HG03460 (cell line): ENCODE data around the gene PPP1R3D.
"Not testable (repeated sequence)": the region's sequence is repeated elsewhere in the genome, so short reads cannot be mapped to it uniquely, and the experiment has no call there.

Source experiments
- ATAC-seq: cut with Tn5 transposase; IDR thresholded peaks from one replicate; pipeline ENCODE4 v1.9.1; 2021; ENCODE audit not compliant: unreplicated experiment

PPP1R3D gene

DNA sequence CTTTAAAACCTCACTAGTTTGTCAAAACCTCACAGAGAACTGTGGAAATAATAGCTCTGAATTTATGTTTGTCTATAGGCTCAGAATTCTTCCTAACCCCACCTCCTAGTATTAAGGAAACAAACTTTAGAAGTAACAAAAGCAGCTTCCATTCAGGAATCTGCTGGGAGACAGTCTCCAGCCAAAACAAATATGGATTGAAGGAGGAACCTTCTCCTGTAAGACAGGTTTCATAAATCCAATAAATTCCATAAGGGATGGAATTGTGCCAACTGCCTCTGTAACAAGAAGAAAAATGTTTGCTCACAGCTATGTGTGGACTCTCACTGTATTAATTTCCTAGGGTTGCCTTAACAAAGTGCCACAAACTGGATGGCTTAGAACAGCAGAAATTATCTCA is 14.2 kb downstream of the PPP1R3D start:
- no peak for ATAC-seq

DNA sequence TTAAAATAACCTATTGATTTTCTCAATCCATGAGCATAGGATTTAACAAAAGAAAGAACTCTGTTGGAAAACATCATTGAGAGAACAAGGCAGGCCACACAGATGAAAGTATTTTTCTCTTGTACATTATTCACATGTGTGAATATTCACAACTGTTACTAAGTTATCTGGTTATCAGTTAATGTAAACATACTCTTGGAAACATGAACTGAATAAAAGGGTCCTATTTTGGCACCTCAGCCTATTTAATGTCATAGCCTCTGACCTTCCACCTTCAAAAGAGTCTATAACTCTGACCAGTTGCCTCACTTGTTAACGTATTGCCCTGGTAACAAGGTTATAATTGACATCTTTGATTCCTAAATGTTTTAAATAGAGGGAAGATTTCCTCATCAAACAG is 14.7 kb downstream of the PPP1R3D start:
- no peak for ATAC-seq

DNA sequence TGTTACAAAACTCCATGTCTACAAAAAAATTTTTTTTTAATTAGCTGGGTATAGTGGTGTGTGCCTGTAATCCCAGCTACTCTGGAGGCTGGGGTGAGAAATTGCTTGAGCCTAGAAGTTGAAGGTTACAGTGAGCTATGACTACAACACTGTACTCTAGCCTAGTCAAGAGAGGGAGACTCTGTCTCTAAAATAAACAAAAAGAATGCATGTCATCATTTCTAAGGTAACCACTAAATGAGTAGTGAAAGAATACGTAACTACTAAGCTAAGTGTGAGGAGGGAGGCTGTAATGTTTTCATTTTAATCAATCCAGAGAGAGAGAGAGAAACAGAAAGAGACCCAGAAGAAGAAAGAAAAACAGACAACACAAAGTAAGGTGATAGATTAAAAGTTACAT is 16.6 kb downstream of the PPP1R3D start:
- no peak for ATAC-seq

DNA sequence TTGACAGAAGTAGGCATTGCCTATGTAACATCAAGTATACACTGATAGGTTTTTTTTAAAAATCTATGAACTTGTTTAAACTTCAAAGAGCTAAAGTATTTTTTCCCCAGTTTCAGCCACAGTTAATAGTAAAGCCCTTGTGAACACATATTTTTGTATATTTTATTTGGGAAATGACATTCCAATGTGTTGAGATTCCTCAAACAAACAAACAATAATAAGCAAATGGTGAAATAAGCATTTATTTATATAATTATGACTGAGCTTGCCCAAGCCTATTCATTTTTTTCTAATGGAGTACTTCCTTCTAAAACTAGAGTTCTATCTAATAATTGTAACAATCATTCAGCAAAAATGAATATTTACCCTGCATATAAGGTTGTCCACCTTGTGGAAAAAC is 19.2 kb downstream of the PPP1R3D start:
- no peak for ATAC-seq

DNA sequence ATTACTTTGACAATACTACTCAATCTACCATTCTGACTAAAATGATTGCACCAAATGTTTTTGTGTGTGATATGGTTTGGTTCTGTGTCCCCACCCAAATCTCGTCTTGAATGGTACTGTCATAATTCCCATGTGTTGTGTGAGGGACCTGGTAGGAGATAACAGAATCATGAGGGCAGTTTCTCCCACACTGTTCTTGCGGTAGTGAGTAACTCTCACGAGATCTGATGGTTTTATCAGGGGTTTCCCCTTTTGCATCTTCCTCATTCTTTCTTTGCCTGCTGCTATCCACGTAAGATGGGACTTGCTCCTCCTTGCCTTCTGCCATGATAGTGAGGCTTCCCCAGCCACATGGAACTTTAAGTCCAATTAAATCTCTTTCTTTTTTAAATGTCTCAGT is 27.5 kb downstream of the PPP1R3D start:
- no peak for ATAC-seq

DNA sequence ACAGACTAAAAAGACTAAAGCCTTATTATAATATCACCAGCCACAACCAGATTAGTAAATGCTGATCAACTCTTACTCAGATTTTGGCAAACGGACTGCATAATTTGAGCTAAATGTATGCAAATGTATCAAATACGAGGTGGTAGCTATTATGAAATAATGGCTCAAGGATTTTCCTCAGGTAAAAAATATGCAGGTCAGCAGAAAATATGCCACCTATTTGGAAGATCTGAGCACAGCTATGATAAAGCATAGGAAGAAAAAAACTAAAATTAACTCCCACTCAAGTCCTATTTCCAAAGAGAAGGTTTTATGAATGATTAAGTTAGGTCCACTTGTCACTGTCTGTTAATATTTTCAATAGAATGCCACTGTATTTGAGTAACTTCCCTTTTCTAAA is 29.1 kb downstream of the PPP1R3D start:
- no peak for ATAC-seq

DNA sequence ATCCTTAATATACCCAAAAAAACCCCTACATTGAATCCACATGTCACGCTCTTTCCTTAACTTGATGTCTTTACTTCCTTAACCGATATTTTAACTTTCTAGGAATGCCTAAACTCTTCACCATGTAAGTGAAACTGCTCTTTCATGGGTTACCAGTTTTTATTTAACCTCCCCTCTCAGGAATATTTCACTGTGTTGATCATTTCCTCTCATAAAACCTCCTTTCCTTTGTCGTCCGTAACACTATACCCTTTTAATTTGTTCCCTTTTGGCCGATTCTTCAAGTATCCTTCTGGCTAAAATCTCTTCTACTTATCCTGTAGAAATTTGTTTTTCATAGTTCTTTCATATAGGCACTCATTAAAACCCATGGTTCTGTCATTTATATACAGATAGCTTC is 31.2 kb downstream of the PPP1R3D start:
- ATAC-seq: no peak

DNA sequence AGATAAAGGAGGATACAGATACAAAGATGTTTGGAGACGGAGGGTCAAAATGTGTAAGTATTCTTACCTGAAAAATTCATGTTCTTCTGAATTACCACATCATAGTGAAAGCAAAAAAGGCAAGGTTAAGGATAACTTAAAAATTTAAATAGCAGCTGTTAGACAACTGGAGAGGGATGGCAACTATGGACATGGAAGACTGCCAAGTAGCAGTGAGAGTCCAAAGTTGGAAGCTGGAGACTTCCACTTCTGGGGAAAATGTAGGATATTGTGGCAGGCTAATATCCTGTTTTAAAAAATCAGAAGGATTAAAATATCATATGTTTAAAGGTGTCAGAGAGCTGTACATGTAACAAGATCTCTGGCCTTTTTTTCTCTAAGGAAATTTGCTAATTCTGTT is 36.5 kb downstream of the PPP1R3D start:
- ATAC-seq: no peak

DNA sequence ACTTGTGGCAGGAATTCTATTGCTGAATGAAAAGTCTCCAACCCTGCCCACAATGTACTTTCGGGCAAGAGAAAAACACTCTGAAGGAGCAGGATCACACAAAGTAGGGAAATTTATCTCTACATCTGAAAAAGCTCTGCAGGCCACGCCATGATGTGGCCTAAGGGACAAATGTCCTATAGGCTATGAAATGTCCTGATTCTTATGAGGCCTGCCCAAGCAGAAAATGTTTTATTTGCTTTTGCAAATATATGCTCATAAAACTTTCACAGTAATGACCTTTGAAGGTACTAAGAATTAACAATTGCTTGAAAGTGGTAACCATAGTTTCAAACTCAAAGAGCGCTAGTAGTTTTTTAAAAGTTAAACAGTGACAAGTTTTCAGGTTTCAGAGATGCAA is 37.6 kb downstream of the PPP1R3D start:
- ATAC-seq: no peak

DNA sequence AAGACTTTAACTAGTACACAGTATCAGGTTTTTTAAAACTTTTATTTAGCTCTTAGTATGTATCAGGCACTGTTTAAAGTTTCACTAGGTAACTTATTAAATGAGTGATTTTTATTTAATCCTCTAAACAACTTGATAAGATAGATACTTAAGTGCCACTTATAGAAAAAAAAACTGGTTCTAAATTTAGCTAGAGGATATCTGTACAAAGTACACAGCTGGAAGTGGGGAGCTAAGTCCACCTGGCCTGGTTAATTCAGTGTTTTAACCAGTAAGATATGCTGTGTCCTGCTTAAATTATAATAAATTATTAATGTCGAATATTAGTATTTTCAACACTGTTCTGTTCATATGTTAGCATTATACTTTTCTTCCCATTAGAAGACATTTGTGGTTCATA is 44.2 kb downstream of the PPP1R3D start:
- no peak for ATAC-seq

DNA sequence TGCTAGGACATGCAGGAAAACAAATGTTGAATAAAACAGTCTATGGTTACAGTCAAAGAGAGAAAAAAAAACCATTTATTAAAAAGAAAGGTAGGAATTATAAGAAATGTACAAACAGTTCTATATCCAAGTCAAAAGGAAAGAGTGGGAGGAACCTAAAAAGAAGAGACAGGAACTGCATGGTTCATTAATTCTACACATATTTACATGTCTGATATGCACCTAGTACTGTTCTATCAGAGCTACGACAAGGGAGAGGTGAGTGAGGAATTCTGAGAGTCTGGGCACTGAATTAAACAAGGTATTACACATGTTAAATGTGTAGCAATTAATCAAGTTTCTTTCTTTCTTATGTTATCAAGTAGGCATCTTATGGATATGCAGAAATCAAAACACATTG is 48.5 kb downstream of the PPP1R3D start:
- no peak for ATAC-seq

DNA sequence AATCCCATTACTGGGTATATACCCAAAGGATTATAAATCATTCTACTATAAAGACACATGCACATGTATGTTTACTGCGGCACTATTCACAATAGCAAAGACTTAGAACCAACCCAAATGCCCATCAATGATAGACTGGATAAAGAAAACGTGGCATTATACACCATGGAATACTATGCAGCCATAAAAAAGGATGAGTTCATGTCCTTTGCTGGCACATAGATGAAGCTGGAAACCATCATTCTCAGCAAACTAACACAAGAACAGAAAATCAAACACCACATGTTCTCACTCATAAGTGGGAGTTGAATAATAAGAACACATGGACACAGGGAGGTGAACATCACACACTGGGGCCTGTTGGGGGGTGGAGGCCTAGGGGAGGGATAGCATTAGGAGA is 50.1 kb downstream of the PPP1R3D start:
- not testable (repeated sequence) for ATAC-seq

DNA sequence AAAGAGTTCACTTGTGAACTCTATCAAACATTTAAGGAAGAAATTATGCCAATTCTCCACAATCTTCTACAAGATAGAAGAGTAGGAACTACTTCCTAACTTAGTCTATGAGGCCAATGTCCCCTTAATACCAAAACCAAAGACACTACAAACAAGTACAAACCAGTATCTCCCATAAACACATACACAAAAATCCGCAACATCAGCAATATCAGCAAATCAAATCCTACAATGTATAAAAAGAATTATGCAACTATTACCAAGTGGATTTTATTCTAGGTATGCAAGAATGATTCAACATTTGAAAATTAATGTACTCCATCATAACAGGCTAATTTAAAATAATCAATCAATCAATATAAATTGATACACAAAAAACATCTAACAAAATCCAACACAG is 52.1 kb downstream of the PPP1R3D start:
- ATAC-seq: no peak
